ENCODE data around the gene MMEL1.

Gene MMEL1

GRCh38 chr1:2598329-2598931, 34.4 kb downstream of the MMEL1 start:
- H3K27me3 ChIP-seq (replicated peaks) = no peaks in the 10 kb centered on the region

GRCh38 chr1:2597441-2598328, 35.1 kb downstream of the MMEL1 start:
- no peaks in the 10 kb centered on the region for H3K36me3 ChIP-seq (replicated peaks)
- no peak for DNase-seq
- H3K27ac ChIP-seq = no peak overlapping the region
- in situ Hi-C loops (cut with HindIII; ENCODE audit: low pct_ligation_motif_present, low sequenced_read_pairs) = no loop called here
- no peak overlapping the region for H3K4me3 ChIP-seq (ENCODE audit: low read depth, low read length)
- TF ChIP-seq CTCF (IDR thresholded peaks at IDR 0.05; ENCODE audit: low read depth, low read length, missing control alignments) = no peak
- no peaks in the 10 kb centered on the region for H3K27me3 ChIP-seq (replicated peaks)

More at GRCh38 chr1:2598329-2598931, 34.4 kb downstream of the MMEL1 start:
- TF ChIP-seq CTCF (IDR thresholded peaks at IDR 0.05; ENCODE audit: low read depth, low read length, missing control alignments) = no peak
- Histone ChIP-seq H3K4me3 (ENCODE audit: low read depth, low read length) (no peak overlapping the region), H3K27ac (no peak overlapping the region), H3K36me3 (replicated peaks) (no peaks in the 10 kb centered on the region)
- DNase-seq = no peak
- in situ Hi-C loops (cut with HindIII; ENCODE audit: low pct_ligation_motif_present, low sequenced_read_pairs) = no loop called here

GRCh38 chr1:2596530-2597333, 36.1 kb downstream of the MMEL1 start:
- no peaks in the 10 kb centered on the region for H3K27me3 ChIP-seq (replicated peaks)
- no peak overlapping the region for H3K27ac ChIP-seq
- in situ Hi-C loops (cut with HindIII; ENCODE audit: low pct_ligation_motif_present, low sequenced_read_pairs) = no loop called here
- H3K36me3 ChIP-seq (replicated peaks) = no peaks in the 10 kb centered on the region
- DNase-seq = no peak
- TF ChIP-seq CTCF (IDR thresholded peaks at IDR 0.05; ENCODE audit: low read depth, low read length, missing control alignments) = no peak
- H3K4me3 ChIP-seq (ENCODE audit: low read depth, low read length) = no peak overlapping the region

- in situ Hi-C loops (cut with HindIII; ENCODE audit: low pct_ligation_motif_present, low sequenced_read_pairs) = no loop called here
- H3K27me3 ChIP-seq (replicated peaks) = no peaks in the 10 kb centered on the region
- no peak for DNase-seq
- no peak for TF ChIP-seq CTCF (IDR thresholded peaks at IDR 0.05; ENCODE audit: low read depth, low read length, missing control alignments)
- H3K36me3 ChIP-seq (replicated peaks) = no peaks in the 10 kb centered on the region
- no peak overlapping the region for H3K27ac ChIP-seq
- no peak overlapping the region for H3K4me3 ChIP-seq (ENCODE audit: low read depth, low read length)
Measured at GRCh38 chr1:2595812-2596529, 36.8 kb downstream of the MMEL1 start.

GRCh38 chr1:2595261-2595811, 37.5 kb downstream of the MMEL1 start:
- DNase-seq = no peak
- Histone ChIP-seq H3K4me3 (ENCODE audit: low read depth, low read length) (no peak overlapping the region), H3K27me3 (replicated peaks) (no peaks in the 10 kb centered on the region), H3K27ac (no peak overlapping the region), H3K36me3 (replicated peaks) (no peaks in the 10 kb centered on the region)
- TF ChIP-seq CTCF (IDR thresholded peaks at IDR 0.05; ENCODE audit: low read depth, low read length, missing control alignments) = no peak
- in situ Hi-C loops (cut with HindIII; ENCODE audit: low pct_ligation_motif_present, low sequenced_read_pairs) = no loop called here

All from brain microvascular endothelial cell (primary cell).